Mononuclear cell (primary cell): ENCODE measurements around the gene OR7C1. TPM values are rescaled to one million over a fixed set of nuclear protein-coding genes. Genes with fewer than 3 reads are reported as not detected.
"Not testable (repeated sequence)": the region's sequence is repeated elsewhere in the genome, so short reads cannot be mapped to it uniquely, and the experiment has no call there.

Experiments used
- H3K27me3 ChIP-seq: 2 replicates; pipeline ENCODE4 v1.6.0; 2011; ENCODE audit warnings: low read length, control low read depth; ENCODE audit not compliant: insufficient read depth
- H3K4me1 ChIP-seq: 2 replicates; pipeline ENCODE4 v1.5.1; 2011; ENCODE audit warnings: mild to moderate bottlenecking, low read length, control low read depth; ENCODE audit not compliant: insufficient read depth
- H3K4me3 ChIP-seq: 2 replicates; pipeline ENCODE4 v1.5.1; 2011; ENCODE audit warnings: mild to moderate bottlenecking, low read length, moderate library complexity
- H3K9me3 ChIP-seq: 2 replicates; pipeline ENCODE4 v1.5.1; 2011; ENCODE audit warnings: low read depth, mild to moderate bottlenecking, control low read depth, low read length
- total RNA-seq: library from RNA; depleted of rRNA; stranded (reverse); fragments of >200 nt; gene quantifications from one replicate; pipeline ENCODE4 v1.2.3, GENCODE V29; 2012

OR7C1 gene
- total RNA-seq, 1 donor = not detected

DNA sequence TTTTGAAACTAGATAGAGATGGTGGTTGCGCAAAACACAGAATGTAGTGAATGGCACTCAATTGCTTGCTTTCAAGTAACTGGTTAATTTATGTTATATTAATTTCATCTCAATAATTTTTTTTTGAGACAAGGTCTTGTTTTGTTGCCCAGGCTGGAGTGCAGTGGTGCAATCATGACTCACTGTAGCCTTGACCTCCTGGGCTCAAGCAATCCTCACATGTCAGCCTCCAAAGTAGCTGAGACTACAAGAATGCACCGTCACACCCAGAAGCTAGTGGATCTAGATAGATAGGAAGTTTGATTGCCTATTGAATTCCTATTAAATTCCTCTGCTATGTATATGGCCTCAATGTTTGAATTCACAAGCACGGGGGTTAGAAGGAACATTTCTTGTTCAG lies 30.2 kb downstream of the OR7C1 start:
- H3K4me3 ChIP-seq = no peak overlapping the region
- H3K27me3 ChIP-seq = no peaks in the 10 kb centered on the region
- no peaks in the 10 kb centered on the region for H3K4me1 ChIP-seq
- no peaks in the 10 kb centered on the region for H3K9me3 ChIP-seq

GRCh38 chr19:14798760-14799159 lies 36.2 kb downstream of the OR7C1 start:
- H3K27me3 ChIP-seq = no peaks in the 10 kb centered on the region
- H3K4me3 ChIP-seq = no peak overlapping the region
- peaks cover 14% of the 10 kb centered on the region for H3K4me1 ChIP-seq
- H3K9me3 ChIP-seq = no peaks in the 10 kb centered on the region

- Histone ChIP-seq H3K4me1 (peaks cover 14% of the 10 kb centered on the region), H3K4me3 (no peak overlapping the region), H3K9me3 (no peaks in the 10 kb centered on the region), H3K27me3 (no peaks in the 10 kb centered on the region)
Observed at GRCh38 chr19:14796021-14796420, 39.0 kb downstream of the OR7C1 start.

DNA sequence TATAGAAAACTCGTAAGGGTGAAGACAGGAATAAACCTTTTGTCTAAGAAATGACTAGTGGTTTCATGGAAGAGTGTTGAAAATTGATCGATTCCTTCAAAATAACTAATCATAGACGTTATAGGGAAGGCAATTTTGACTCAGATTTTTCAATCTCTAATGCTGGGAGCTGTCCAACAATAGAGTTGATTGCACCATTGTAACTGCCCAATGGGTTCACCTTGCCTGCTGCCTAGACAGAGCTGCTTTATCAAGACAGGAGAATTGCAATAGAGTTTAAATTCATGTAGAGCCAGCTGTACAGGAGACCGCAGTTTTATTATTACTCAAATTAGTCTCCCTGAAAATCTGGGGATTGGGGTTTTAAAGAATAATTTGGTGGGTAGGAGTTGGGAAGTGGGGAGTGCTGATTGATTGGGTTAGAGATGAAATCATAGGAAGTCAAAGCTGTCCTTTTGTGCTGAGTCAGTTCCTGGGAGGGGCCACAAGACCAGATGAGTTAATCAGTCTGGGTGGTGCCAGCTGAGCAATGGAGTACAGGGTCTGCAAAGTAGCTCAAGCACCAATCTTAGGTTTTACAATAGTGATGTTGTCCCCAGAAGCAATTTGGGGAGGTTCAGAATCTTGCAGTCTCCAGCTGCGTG lies 39.8 kb downstream of the OR7C1 start:
- Histone ChIP-seq H3K4me1 (peaks cover 14% of the 10 kb centered on the region), H3K27me3 (no peaks in the 10 kb centered on the region), H3K9me3 (no peaks in the 10 kb centered on the region)

GRCh38 chr19:14792250-14792649 lies 42.7 kb downstream of the OR7C1 start:
- not testable (repeated sequence) for H3K4me3 ChIP-seq, H3K27me3 ChIP-seq, H3K9me3 ChIP-seq
- H3K4me1 ChIP-seq = peaks cover 16% of the 10 kb centered on the region

More for the DNA sequence above, 39.8 kb downstream of the OR7C1 start:
- no peak overlapping the region for H3K4me3 ChIP-seq

GRCh38 chr19:14786421-14786851 lies 48.5 kb downstream of the OR7C1 start:
- H3K4me3 ChIP-seq = no peak overlapping the region
- H3K9me3 ChIP-seq = no peaks in the 10 kb centered on the region
- H3K4me1 ChIP-seq = peaks cover 49% of the 10 kb centered on the region
- no peaks in the 10 kb centered on the region for H3K27me3 ChIP-seq

GRCh38 chr19:14785102-14785793 lies 49.7 kb downstream of the OR7C1 start:
- H3K4me1 ChIP-seq = peaks cover 49% of the 10 kb centered on the region
- not testable (repeated sequence) for H3K4me3 ChIP-seq, H3K9me3 ChIP-seq, H3K27me3 ChIP-seq

GRCh38 chr19:14784730-14785101 lies 50.3 kb downstream of the OR7C1 start:
- H3K9me3 ChIP-seq, H3K4me3 ChIP-seq, H3K27me3 ChIP-seq: not testable (repeated sequence)
- peaks cover 49% of the 10 kb centered on the region for H3K4me1 ChIP-seq

DNA sequence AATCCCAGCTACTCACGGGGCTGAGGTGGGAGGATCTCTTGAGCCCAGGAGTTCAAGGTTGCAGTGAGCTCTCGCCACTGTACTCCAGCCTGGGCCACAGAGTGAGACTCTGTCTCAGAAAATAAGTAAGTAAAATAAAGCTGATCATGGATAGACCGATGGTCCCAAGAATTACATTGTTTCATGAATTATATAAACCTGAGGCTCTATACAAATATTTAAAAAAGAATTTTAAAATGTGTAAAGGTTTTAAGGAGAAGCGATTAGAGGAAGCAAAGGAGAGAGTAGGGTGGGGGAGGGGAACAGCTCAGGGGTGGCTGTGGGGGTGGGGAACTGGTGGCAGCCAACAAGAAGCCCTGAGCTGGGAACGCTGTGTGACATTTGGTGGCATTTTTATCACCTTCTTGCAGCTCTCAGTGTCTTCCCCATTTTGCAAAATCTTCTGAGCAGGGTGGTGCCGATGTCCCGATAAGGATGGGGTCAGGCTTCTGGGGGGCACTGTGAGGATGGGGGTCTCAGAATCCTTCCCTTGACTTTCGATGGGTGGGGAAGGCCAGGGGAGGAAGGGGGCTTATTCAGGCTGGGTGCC lies 51.5 kb downstream of the OR7C1 start:
- H3K4me1 ChIP-seq = peaks cover 54% of the 10 kb centered on the region

GRCh38 chr19:14782626-14783409 lies 52.2 kb downstream of the OR7C1 start:
- Histone ChIP-seq H3K4me3 (no peak overlapping the region), H3K9me3 (no peaks in the 10 kb centered on the region), H3K4me1 (peaks cover 54% of the 10 kb centered on the region), H3K27me3 (no peaks in the 10 kb centered on the region)

More for the DNA sequence above, 51.5 kb downstream of the OR7C1 start:
- not testable (repeated sequence) for H3K9me3 ChIP-seq, H3K27me3 ChIP-seq, H3K4me3 ChIP-seq

- not testable (repeated sequence) for H3K9me3 ChIP-seq, H3K27me3 ChIP-seq, H3K4me3 ChIP-seq
- peaks cover 52% of the 10 kb centered on the region for H3K4me1 ChIP-seq
Observed at GRCh38 chr19:14781713-14782536, 53.1 kb downstream of the OR7C1 start.

GRCh38 chr19:14780622-14781225 lies 54.3 kb downstream of the OR7C1 start:
- H3K9me3 ChIP-seq, H3K27me3 ChIP-seq, H3K4me3 ChIP-seq: not testable (repeated sequence)
- H3K4me1 ChIP-seq = peaks cover 50% of the 10 kb centered on the region

DNA sequence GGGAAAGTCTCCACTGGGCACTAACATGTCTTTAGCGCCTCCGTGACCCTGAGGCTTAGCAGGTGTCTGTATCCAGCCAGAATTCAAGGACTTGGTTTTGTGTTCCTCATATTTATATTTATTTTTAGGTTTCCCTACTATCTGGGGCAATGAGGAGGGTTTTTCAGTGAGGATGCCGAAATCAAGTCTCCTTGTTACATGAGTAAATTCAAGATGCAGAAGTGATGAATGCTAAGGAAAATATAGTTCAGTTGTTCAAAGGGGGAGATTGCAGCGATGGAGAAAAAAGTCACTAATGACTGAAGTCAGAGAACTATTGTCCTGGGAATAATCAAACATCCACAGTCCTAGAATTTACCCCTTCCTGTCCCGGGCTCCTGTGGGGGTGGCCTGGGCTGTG lies 55.8 kb downstream of the OR7C1 start:
- Histone ChIP-seq H3K4me3 (no peak overlapping the region), H3K4me1 (peaks cover 44% of the 10 kb centered on the region), H3K27me3 (no peaks in the 10 kb centered on the region), H3K9me3 (no peaks in the 10 kb centered on the region)

- H3K9me3 ChIP-seq, H3K27me3 ChIP-seq, H3K4me3 ChIP-seq: not testable (repeated sequence)
- peaks cover 38% of the 10 kb centered on the region for H3K4me1 ChIP-seq
Observed at GRCh38 chr19:14778110-14778845, 56.7 kb downstream of the OR7C1 start, which contains the start of gene ADGRE2. Gene ADGRE2 (minus strand): TSS chr19:14778560. CDS start chr19:14776756, 1,804 bp downstream.
